Transverse colon (tissue), 4 donors: ENCODE measurements around the gene PRPH.

Experiments used
- EP300 ChIP-seq: sonication (generic); formaldehyde crosslinking; IDR thresholded peaks from one replicate; pipeline ENCODE4 v1.6.1; 2017; ENCODE audit warnings: antibody characterized with exemption, low read depth
- POLR2A ChIP-seq: fragments of 450-650 bp; IDR thresholded peaks from one replicate; pipeline ENCODE4 v1.6.1; 2016; ENCODE audit warnings: antibody characterized with exemption, mild to moderate bottlenecking, moderate library complexity
- POLR2AphosphoS5 ChIP-seq, 3 donors: sonication (generic); formaldehyde crosslinking; IDR thresholded peaks; one replicate each; pipeline ENCODE4 v1.6.1; 2016; ENCODE audit warnings: antibody characterized with exemption in 3 of 3
- TF ChIP-seq, protein P1 (sequence below), 5 experiments: fragments of 200-600 bp in 3 of 5; fragments of 450-650 bp in 2 of 5; sonication (generic) in 3 of 5; IDR thresholded peaks; 1 replicate in 2 of 5; 2 replicates in 3 of 5; pipeline ENCODE4 v1.5.1; 2016 to 2017; ENCODE audit warnings: antibody characterized with exemption in 5 of 5, inconsistent platforms in 3 of 5, mild to moderate bottlenecking in 2 of 5, moderate library complexity in 1 of 5

DNA sequence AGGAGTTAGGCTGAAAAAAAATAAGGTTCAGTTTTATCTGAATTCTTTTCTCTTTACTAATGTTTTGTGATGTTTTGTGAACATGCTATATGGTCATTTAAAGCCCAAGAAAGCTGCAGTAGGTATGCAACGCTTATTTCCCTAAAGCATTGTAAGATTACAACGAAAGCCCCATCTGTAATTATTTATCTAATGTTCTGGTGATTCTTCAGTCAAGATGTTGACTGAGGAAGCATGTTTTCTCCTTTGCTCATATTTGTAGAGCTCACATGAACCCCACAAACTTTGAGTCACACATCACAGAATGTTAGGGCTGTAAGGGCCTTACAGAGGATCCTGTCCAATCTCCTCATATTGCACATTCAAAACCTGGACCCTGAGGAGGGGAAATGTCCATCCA is 33.2 kb upstream of the PRPH start:
- TF ChIP-seq POLR2A (no peak), POLR2AphosphoS5 (IDR thresholded peaks at IDR 0.05) (no peak), EP300 (no peak)
- TF ChIP-seq, protein P1, sequence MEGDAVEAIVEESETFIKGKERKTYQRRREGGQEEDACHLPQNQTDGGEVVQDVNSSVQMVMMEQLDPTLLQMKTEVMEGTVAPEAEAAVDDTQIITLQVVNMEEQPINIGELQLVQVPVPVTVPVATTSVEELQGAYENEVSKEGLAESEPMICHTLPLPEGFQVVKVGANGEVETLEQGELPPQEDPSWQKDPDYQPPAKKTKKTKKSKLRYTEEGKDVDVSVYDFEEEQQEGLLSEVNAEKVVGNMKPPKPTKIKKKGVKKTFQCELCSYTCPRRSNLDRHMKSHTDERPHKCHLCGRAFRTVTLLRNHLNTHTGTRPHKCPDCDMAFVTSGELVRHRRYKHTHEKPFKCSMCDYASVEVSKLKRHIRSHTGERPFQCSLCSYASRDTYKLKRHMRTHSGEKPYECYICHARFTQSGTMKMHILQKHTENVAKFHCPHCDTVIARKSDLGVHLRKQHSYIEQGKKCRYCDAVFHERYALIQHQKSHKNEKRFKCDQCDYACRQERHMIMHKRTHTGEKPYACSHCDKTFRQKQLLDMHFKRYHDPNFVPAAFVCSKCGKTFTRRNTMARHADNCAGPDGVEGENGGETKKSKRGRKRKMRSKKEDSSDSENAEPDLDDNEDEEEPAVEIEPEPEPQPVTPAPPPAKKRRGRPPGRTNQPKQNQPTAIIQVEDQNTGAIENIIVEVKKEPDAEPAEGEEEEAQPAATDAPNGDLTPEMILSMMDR (IDR thresholded peaks at IDR 0.05), result no peak
